ENCODE data around the gene ARHGAP26. TPM values are rescaled to one million over a fixed set of nuclear protein-coding genes. Genes with fewer than 3 reads are reported as not detected.

Gene ARHGAP26
- total RNA-seq, 6 experiments from 2014 or later, result 6.7 to 14.5 (median 8.3) TPM

DNA sequence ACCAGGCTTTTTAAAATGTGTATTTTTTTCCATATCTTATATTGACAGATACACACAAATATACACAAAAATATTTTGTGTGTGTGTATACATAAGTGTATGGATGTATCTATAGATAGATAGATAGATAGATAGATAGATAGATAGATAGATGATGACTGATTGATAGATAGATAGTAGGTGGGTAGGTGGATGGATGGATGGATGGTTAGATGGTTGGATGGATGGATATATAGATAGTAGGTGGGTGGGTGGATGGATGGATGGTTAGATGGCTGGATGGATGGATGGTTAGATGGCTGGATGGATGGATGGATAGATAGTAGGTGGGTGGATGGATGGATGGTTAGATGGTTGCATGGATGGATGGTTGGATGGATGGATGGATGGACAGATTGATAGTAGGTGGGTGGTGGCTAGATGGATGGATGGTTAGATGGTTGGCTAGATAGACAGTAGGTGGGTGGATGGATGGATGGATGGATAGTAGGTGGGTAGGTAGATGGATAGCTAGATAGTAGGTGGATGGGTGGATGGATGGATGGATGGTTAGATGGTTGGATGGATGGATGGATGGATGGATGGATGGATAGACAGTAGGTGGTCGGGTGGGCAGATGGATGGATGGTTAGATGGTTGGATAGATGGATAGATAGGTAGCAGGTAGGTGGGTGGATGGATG is 477.1 kb downstream of the ARHGAP26 start:
- H3K36me3 ChIP-seq, result no peaks in the 10 kb centered on the region
- intact Hi-C loops (cut with DNase I), result no loop called here
- 92% methylated on average over 1 of the region's 1 CpG for WGBS (ENCODE audit: insufficient coverage, low coverage, low lambda C conversion rate, missing lambda C conversion rate)
- peaks cover 0 to 14% (median 1%) of the 10 kb centered on the region in 4 donors for H3K4me1 ChIP-seq
- H3K27me3 ChIP-seq, result no peaks in the 10 kb centered on the region
- H3K9me3 ChIP-seq, result no peaks in the 10 kb centered on the region
- ATAC-seq, result no peak
- H3K27ac ChIP-seq, result no peak overlapping the region
- DNase-seq, result no peak
- TF ChIP-seq, protein P1, sequence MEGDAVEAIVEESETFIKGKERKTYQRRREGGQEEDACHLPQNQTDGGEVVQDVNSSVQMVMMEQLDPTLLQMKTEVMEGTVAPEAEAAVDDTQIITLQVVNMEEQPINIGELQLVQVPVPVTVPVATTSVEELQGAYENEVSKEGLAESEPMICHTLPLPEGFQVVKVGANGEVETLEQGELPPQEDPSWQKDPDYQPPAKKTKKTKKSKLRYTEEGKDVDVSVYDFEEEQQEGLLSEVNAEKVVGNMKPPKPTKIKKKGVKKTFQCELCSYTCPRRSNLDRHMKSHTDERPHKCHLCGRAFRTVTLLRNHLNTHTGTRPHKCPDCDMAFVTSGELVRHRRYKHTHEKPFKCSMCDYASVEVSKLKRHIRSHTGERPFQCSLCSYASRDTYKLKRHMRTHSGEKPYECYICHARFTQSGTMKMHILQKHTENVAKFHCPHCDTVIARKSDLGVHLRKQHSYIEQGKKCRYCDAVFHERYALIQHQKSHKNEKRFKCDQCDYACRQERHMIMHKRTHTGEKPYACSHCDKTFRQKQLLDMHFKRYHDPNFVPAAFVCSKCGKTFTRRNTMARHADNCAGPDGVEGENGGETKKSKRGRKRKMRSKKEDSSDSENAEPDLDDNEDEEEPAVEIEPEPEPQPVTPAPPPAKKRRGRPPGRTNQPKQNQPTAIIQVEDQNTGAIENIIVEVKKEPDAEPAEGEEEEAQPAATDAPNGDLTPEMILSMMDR (IDR thresholded peaks at IDR 0.05), result no peak
- no peak for TF ChIP-seq POLR2A (IDR thresholded peaks at IDR 0.05)
- no peak overlapping the region for H3K4me3 ChIP-seq

DNA sequence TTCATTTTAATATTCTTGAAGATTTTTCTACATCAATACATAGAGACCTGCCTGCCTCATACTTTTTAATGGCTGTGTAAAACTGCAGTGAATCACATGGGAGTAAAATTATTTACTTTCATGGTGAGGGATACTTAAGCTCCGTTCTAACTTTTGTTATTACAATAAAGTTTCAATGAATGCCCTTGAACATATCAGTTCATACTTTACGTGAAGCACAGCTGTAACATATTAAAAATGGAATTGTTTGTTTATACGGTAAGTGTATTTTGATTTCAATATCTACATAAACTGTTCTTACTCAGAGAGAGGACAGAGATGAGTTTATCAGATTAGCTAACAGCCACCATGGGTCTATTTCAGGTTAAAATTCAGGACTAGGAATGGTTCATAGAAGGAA is 478.2 kb downstream of the ARHGAP26 start:
- H3K27ac ChIP-seq, result peak overlapping the region; percentile 30 to 74 (median 40)
- no peak for TF ChIP-seq POLR2A (IDR thresholded peaks at IDR 0.05)
- TF ChIP-seq, protein P1 (IDR thresholded peaks at IDR 0.05), result no peak
- H3K4me3 ChIP-seq, result no peak overlapping the region
- H3K9me3 ChIP-seq, result no peaks in the 10 kb centered on the region
- no peaks in the 10 kb centered on the region for H3K36me3 ChIP-seq
- H3K27me3 ChIP-seq, result no peaks in the 10 kb centered on the region
- 81% methylated on average over 3 of the region's 3 CpGs for WGBS (ENCODE audit: insufficient coverage, low coverage, low lambda C conversion rate, missing lambda C conversion rate)
- ATAC-seq (no peak), DNase-seq (no peak)
- intact Hi-C loops (cut with DNase I), result no loop called here
- peaks cover 0 to 14% (median 1%) of the 10 kb centered on the region in 4 donors for H3K4me1 ChIP-seq

DNA sequence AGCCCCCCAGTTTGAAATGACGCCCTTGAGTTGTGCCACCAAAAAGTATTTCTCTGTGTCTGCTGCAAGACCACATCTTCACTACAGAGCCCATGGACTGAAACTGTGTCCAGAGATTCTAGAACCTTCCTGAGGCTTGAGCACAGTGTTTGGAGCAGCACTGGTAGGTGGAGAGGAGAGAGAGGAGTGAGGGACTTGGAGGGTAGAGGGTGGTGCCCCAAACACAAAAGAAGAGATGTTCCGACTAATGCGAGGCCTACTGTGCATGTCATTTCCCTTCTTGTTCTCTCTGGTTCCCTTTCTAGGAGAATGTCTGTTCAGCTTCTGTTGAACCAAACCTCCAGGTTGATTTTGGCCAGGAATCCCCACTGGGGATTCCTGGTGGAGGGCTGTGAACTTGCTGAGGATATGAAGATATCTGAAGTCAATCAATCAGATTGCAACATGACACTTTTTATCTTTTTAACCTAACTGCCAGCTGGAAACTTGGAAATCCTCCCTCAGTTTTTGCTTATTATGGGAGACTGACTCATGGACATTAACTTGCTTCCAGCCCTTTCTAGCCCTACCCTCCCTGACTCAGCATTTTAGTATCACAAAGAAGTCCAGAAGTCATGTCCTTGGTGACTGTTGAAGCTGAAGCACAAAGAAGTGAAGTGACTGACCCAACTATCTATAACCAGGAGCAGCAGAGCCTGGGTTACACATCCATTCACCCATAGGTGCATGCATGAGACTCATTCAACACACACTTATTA is 478.8 kb downstream of the ARHGAP26 start:
- peak overlapping the region; percentile 30 to 74 (median 40) for H3K27ac ChIP-seq
- no peaks in the 10 kb centered on the region for H3K36me3 ChIP-seq
- TF ChIP-seq POLR2A (IDR thresholded peaks at IDR 0.05), result no peak
- peak; percentile 87 to 95 (median 91) for ATAC-seq
- no peaks in the 10 kb centered on the region for H3K9me3 ChIP-seq
- WGBS (ENCODE audit: insufficient coverage, low coverage, low lambda C conversion rate, missing lambda C conversion rate), result 50% methylated on average over 3 of the region's 3 CpGs
- no peak overlapping the region for H3K4me3 ChIP-seq
- peaks cover 0 to 14% (median 1%) of the 10 kb centered on the region in 4 donors for H3K4me1 ChIP-seq
- peak in 1 of 3 donors; percentile 70 for DNase-seq
- intact Hi-C loops (cut with DNase I), result no loop called here
- no peaks in the 10 kb centered on the region for H3K27me3 ChIP-seq

DNA sequence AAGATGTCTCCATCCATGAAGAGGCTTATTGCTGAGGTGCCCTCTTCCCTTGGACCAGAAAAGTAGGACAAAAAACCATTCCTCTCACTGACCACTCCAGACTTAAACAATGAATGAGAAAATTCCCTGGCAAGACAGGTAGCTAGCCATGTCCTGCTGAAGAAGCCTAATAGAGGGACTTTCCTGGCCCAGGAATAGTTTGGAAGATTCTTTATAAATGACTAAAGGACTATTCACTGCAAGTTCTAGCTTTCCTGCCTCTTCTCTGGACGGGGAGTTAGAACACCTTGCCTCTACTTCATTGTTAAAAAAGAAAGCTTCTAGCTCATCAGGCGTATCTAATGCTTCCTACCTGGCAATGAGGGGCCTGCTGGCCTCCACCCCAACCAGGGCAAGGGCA is 479.7 kb downstream of the ARHGAP26 start:
- ATAC-seq, result no peak
- WGBS (ENCODE audit: insufficient coverage, low coverage, low lambda C conversion rate, missing lambda C conversion rate), result 93% methylated on average over 2 of the region's 2 CpGs
- intact Hi-C loops (cut with DNase I), result no loop called here

More for the DNA sequence above, 479.7 kb downstream of the ARHGAP26 start:
- Histone ChIP-seq H3K36me3 (no peaks in the 10 kb centered on the region), H3K27ac (peak overlapping the region in 2 of 3 donors; percentile 11 to 74), H3K4me1 (peaks cover 0 to 14% (median 1%) of the 10 kb centered on the region in 4 donors), H3K9me3 (no peaks in the 10 kb centered on the region), H3K27me3 (no peaks in the 10 kb centered on the region), H3K4me3 (no peak overlapping the region)
- no peak for DNase-seq
- TF ChIP-seq, protein P1 (IDR thresholded peaks at IDR 0.05), result no peak
- TF ChIP-seq POLR2A (IDR thresholded peaks at IDR 0.05), result no peak
